A673 (cell line): ENCODE measurements around the gene FSTL4.

Source experiments
- CTCF ChIP-seq: fragments of 300-800, 200-600 bp; sonication (generic); conservative IDR thresholded peaks from 2 replicates; pipeline ENCODE4 v1.5.1; 2017; ENCODE audit warnings: low read depth, mild to moderate bottlenecking, antibody characterized with exemption, low read length, moderate library complexity, mixed read lengths
- EZH2 ChIP-seq: fragments of 200-600 bp; sonication (generic); IDR thresholded peaks from 2 replicates; pipeline ENCODE4 v1.6.1; 2017; ENCODE audit warnings: borderline replicate concordance, low read depth, mild to moderate bottlenecking, mixed read lengths, antibody characterized with exemption, low read length; ENCODE audit not compliant: poor library complexity, severe bottlenecking

- TF ChIP-seq CTCF (no peak), EZH2 (no peak)
Observed at GRCh38 chr5:133205649-133206048, 406.7 kb downstream of the FSTL4 start.
